A549 (cell line): Measurements from ENCODE around the gene MC2R. TPM values are rescaled to one million over a fixed set of nuclear protein-coding genes. Genes with fewer than 3 reads are reported as not detected.

ENCODE experiments used
- ATAC-seq, 2 experiments: fragments of 200-7000 bp in 1 of 2; fragments of >200 bp in 1 of 2; cut with Nextera tagmentation in 1 of 2; cut with Tn5 transposase in 1 of 2; 3 replicates each; pipeline versions ENCODE4 v1.8.0 to v1.9.1; 2018 to 2020; ENCODE audit warnings: mild to moderate bottlenecking in 1 of 2, moderate library complexity in 1 of 2
- CTCF ChIA-PET: fragments of 300-600 bp; sonication (Branson Sonifier 250); formaldehyde crosslinking; extraction: SDS; loops from one replicate; lab custom pipeline; 2021; ENCODE audit warnings: antibody characterized with exemption, inconsistent platforms; lab: Yijun Ruan, JAX
- POLR2A ChIA-PET: fragments of 350-600 bp; formaldehyde crosslinking; extraction: SDS; loops from one replicate; lab custom pipeline; 2021; ENCODE audit warnings: antibody characterized with exemption, inconsistent platforms; lab: Yijun Ruan, JAX
- DNase-seq, 2 experiments: peaks; one replicate each; pipeline versions ENCODE4 v3.0.0 to v3.0.0-alpha.2; 2011 to 2016; ENCODE audit warnings: low read depth in 1 of 2, low spot score in 1 of 2
- FAIRE-seq: peaks from 2 replicates; lab custom pipeline; 2011; peaks lifted over from hg19 to GRCh38; lab: Jason Lieb, UNC
- H3K27ac ChIP-seq, 2 experiments: fragments of >200 bp; sonication (Bioruptor Twin); formaldehyde crosslinking; 3 replicates each; pipeline ENCODE4 v1.5.1; 2016 to 2017
- H3K4me1 ChIP-seq: fragments of >200 bp; sonication (Bioruptor Twin); formaldehyde crosslinking; 3 replicates; pipeline ENCODE4 v1.6.1; 2016
- H3K4me2 ChIP-seq: fragments of >200 bp; sonication (Bioruptor Twin); formaldehyde crosslinking; 3 replicates; pipeline ENCODE4 v1.6.1; 2016
- H3K4me3 ChIP-seq: fragments of >200 bp; sonication (Bioruptor Twin); formaldehyde crosslinking; 3 replicates; pipeline ENCODE4 v1.5.1; 2016
- H3K9me3 ChIP-seq: fragments of >200 bp; sonication (Bioruptor Twin); formaldehyde crosslinking; 3 replicates; pipeline ENCODE4 v1.6.1; 2016
- ATOH8 ChIP-seq: fragments of 250-450 bp; sonication (Bioruptor Pico); IDR thresholded peaks from 2 replicates; pipeline ENCODE4 v1.5.0; 2020; ENCODE audit warnings: low read depth, mild to moderate bottlenecking, moderate library complexity
- BHLHE40 ChIP-seq: IDR thresholded peaks from 2 replicates; pipeline ENCODE4 v1.6.1; 2012; ENCODE audit warnings: low read depth, low read length, inconsistent platforms
- CBX2 ChIP-seq: fragments of 200-600 bp; sonication (generic); IDR thresholded peaks from 2 replicates; pipeline ENCODE4 v1.6.1; 2016; ENCODE audit warnings: low read depth, mild to moderate bottlenecking, borderline replicate concordance
- CEBPB ChIP-seq, 2 experiments: fragments of >200 bp in 1 of 2; sonication (Bioruptor Twin) in 1 of 2; formaldehyde crosslinking in 1 of 2; IDR thresholded peaks; 2 replicates each; pipeline ENCODE4 v1.6.1; 2012 to 2016
- CHD2 ChIP-seq: fragments of 150-350 bp; IDR thresholded peaks from 2 replicates; pipeline ENCODE4 v1.6.1; 2014; ENCODE audit warnings: low read length; ENCODE audit not compliant: partially characterized antibody
- EHMT2 ChIP-seq: fragments of 200-600 bp; sonication (generic); IDR thresholded peaks from 2 replicates; pipeline ENCODE4 v1.6.1; 2016; ENCODE audit warnings: antibody characterized with exemption, low read depth, mild to moderate bottlenecking, moderate library complexity
- EP300 ChIP-seq, 2 experiments: fragments of >200 bp; sonication (Bioruptor Twin); formaldehyde crosslinking; IDR thresholded peaks; 2 replicates in 1 of 2; 3 replicates in 1 of 2; pipeline ENCODE4 v1.6.1; 2016 to 2017
- ESRRA ChIP-seq: fragments of 150-350 bp; IDR thresholded peaks from 2 replicates; pipeline ENCODE4 v1.6.1; 2014; ENCODE audit warnings: mild to moderate bottlenecking, low read length, borderline replicate concordance
- GATA3 ChIP-seq: IDR thresholded peaks from 2 replicates; pipeline ENCODE4 v1.6.1; 2012; ENCODE audit warnings: borderline replicate concordance
- HES2 ChIP-seq: fragments of >200 bp; sonication (Bioruptor Twin); formaldehyde crosslinking; IDR thresholded peaks from 2 replicates; pipeline ENCODE4 v1.6.1; 2016
- HEYL ChIP-seq: fragments of 250-450 bp; sonication (Bioruptor Pico); IDR thresholded peaks from 2 replicates; pipeline ENCODE4 v1.8.0; 2021; ENCODE audit warnings: mild to moderate bottlenecking, moderate library complexity
- HOXB13 ChIP-seq: fragments of 250-450 bp; sonication (Bioruptor Pico); IDR thresholded peaks from 2 replicates; pipeline ENCODE4 v1.5.0; 2020; ENCODE audit warnings: low read depth, mild to moderate bottlenecking, moderate library complexity
- HOXB5 ChIP-seq: fragments of 250-450 bp; sonication (Bioruptor Pico); IDR thresholded peaks from 2 replicates; pipeline ENCODE4 v1.5.0; 2020; ENCODE audit warnings: mild to moderate bottlenecking, moderate library complexity
- KDM1A ChIP-seq: fragments of 200-600 bp; sonication (generic); IDR thresholded peaks from 2 replicates; pipeline ENCODE4 v1.6.1; 2016; ENCODE audit warnings: low read depth, mild to moderate bottlenecking
- KDM5A ChIP-seq: fragments of 200-600 bp; sonication (generic); IDR thresholded peaks from 2 replicates; pipeline ENCODE4 v1.6.1; 2016; ENCODE audit warnings: antibody characterized with exemption, mild to moderate bottlenecking
- MAX ChIP-seq: IDR thresholded peaks from 2 replicates; pipeline ENCODE4 v1.6.1; 2012
- MAZ ChIP-seq: fragments of 150-350 bp; IDR thresholded peaks from 2 replicates; pipeline ENCODE4 v1.6.1; 2014; ENCODE audit warnings: antibody characterized with exemption, low read depth, low read length, borderline replicate concordance
- MYC ChIP-seq: IDR thresholded peaks from 2 replicates; pipeline ENCODE4 v1.6.1; 2012; ENCODE audit warnings: mild to moderate bottlenecking, inconsistent platforms, low read length, improper control_type of control experiment, borderline replicate concordance
- NPAS2 ChIP-seq: fragments of 250-450 bp; sonication (Bioruptor Pico); IDR thresholded peaks from 2 replicates; pipeline ENCODE4 v1.8.0; 2022; ENCODE audit warnings: mild to moderate bottlenecking, moderate library complexity, borderline replicate concordance
- NR3C1 ChIP-seq: fragments of >200 bp; sonication (Bioruptor Twin); formaldehyde crosslinking; IDR thresholded peaks from 3 replicates; pipeline ENCODE4 v1.6.1; 2017
- POLR2AphosphoS2 ChIP-seq: conservative IDR thresholded peaks from 2 replicates; pipeline ENCODE4 v1.6.1; 2012; ENCODE audit warnings: low read length, improper control_type of control experiment, inconsistent platforms
- RAD21 ChIP-seq, 2 experiments: fragments of >200 bp in 1 of 2; sonication (Bioruptor Twin) in 1 of 2; formaldehyde crosslinking in 1 of 2; IDR thresholded peaks in 1 of 2; conservative IDR thresholded peaks in 1 of 2; 2 replicates in 1 of 2; 3 replicates in 1 of 2; pipeline ENCODE4 v1.6.1; 2012 to 2018; ENCODE audit warnings: inconsistent platforms in 1 of 2
- RCOR1 ChIP-seq: fragments of 150-350 bp; IDR thresholded peaks from 2 replicates; pipeline ENCODE4 v1.6.1; 2014; ENCODE audit warnings: antibody characterized with exemption, low read length, low read depth
- RNF2 ChIP-seq: fragments of 200-600 bp; sonication (generic); IDR thresholded peaks from 2 replicates; pipeline ENCODE4 v1.6.1; 2016; ENCODE audit warnings: low read depth, mild to moderate bottlenecking, antibody characterized with exemption, moderate library complexity, borderline replicate concordance
- SMC3 ChIP-seq: fragments of >200 bp; sonication (Bioruptor Twin); formaldehyde crosslinking; IDR thresholded peaks from 3 replicates; pipeline ENCODE4 v1.6.1; 2018; ENCODE audit warnings: inconsistent platforms
- ZC3H11A ChIP-seq: fragments of 450-650 bp; IDR thresholded peaks from 2 replicates; pipeline ENCODE4 v1.6.1; 2014; ENCODE audit warnings: antibody characterized with exemption, mild to moderate bottlenecking
- ZFP36 ChIP-seq: fragments of 450-650 bp; IDR thresholded peaks from 2 replicates; pipeline ENCODE4 v1.6.1; 2014; ENCODE audit warnings: borderline replicate concordance; ENCODE audit not compliant: partially characterized antibody
- ZNF302 ChIP-seq: fragments of 250-450 bp; sonication (Bioruptor Pico); IDR thresholded peaks from 2 replicates; pipeline ENCODE4 v1.9.0; 2021; ENCODE audit warnings: inconsistent platforms, mild to moderate bottlenecking, moderate library complexity
- WGBS: methylation state at CpG from one replicate; pipeline ENCODE4 v1.1.6; 2017; ENCODE audit errors: missing lambda C conversion rate; 5-methylcytosine and 5-hydroxymethylcytosine counted together
- polyA plus RNA-seq, 4 experiments: library from polyadenylated mRNA; depleted of rRNA in 3 of 4; stranded (reverse); fragments of >200 nt; fragmentation: RNase III in 1 of 4; extraction: RNeasy Plus Mini Kit Qiagen cat#74134 plus additional on column Dnase treatment in 1 of 4; gene quantifications; 2 replicates in 3 of 4; 3 replicates in 1 of 4; pipeline ENCODE4 v1.2.3, GENCODE V29; 2011 to 2017
- TF ChIP-seq, protein P1 (sequence below): fragments of 150-350 bp; IDR thresholded peaks from 2 replicates; pipeline ENCODE4 v1.6.1; 2014; ENCODE audit warnings: low read depth, mild to moderate bottlenecking, low read length
- TF ChIP-seq, protein P2 (sequence below): IDR thresholded peaks from 2 replicates; pipeline ENCODE4 v1.6.1; 2012; ENCODE audit warnings: low read depth, borderline replicate concordance

The MC2R gene
- polyA plus RNA-seq, 2 of the 4 experiments (the other 2 are of a cell fraction), result not detected

DNA sequence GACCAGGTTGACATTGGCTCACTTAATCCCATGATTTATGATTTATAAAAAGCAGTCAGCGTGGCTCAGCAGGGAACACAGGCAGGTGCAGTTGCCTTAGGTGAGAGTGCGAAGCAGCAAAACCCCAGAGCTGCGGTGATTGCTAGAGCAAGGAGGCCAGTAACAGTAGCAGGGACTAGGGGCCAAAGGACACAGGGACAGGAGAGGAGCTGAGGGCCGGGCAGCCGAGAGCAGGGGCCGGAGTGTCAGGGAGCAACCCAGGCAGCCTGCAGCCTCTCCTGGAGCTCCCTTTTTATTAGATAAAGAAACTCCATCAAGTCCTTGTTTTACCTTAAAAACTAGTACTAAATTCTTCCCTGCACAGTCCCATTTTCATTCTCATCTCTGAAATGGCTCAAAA is 4.3 kb downstream of the MC2R start:
- 8% methylated on average over 6 of the region's 6 CpGs for WGBS

GRCh38 chr18:13910501-13910900 is 4.8 kb downstream of the MC2R start:
- no peaks in the 10 kb centered on the region for H3K9me3 ChIP-seq
- no peaks in the 10 kb centered on the region for H3K4me1 ChIP-seq
- ATAC-seq (no peak), DNase-seq (no peak), FAIRE-seq (no peak)
- ChIA-PET CTCF (no interaction called here), POLR2A (no interaction called here)
- no peak overlapping the region for H3K4me3 ChIP-seq
- H3K4me2 ChIP-seq, result no peak overlapping the region
- no peak overlapping the region for H3K27ac ChIP-seq
- no peak for TF ChIP-seq HOXB13
- no peak for TF ChIP-seq ZFP36
- TF ChIP-seq BHLHE40, result no peak
- TF ChIP-seq ZNF302 (CRISPR knock-in tag), result no peak
- no peak for TF ChIP-seq HEYL (CRISPR knock-in tag)
- TF ChIP-seq RNF2, result no peak
- no peak for TF ChIP-seq NPAS2 (CRISPR knock-in tag)
- TF ChIP-seq HOXB5 (CRISPR knock-in tag), result no peak
- no peak for TF ChIP-seq EHMT2
- no peak for TF ChIP-seq SMC3
- TF ChIP-seq POLR2AphosphoS2, result no peak
- TF ChIP-seq RCOR1, result no peak
- no peak for TF ChIP-seq GATA3
- TF ChIP-seq RAD21 (conservative IDR thresholded peaks at IDR 0.05 in 1 of 2, IDR thresholded peaks at IDR 0.05 in 1 of 2), result no peak
- no peak for TF ChIP-seq ZC3H11A
- no peak for TF ChIP-seq CHD2
- TF ChIP-seq, all 56 proteins: peak for 0

More for the DNA sequence above, 4.3 kb downstream of the MC2R start:
- no peaks in the 10 kb centered on the region for H3K4me1 ChIP-seq
- no peaks in the 10 kb centered on the region for H3K9me3 ChIP-seq
- TF ChIP-seq MYC, result no peak
- ChIA-PET CTCF (no interaction called here), POLR2A (no interaction called here)
- ATAC-seq, result no peak
- H3K27ac ChIP-seq, result no peak overlapping the region
- no peak for FAIRE-seq
- no peak overlapping the region for H3K4me3 ChIP-seq
- DNase-seq, result no peak
- no peak overlapping the region for H3K4me2 ChIP-seq

- ATAC-seq (no peak), FAIRE-seq (no peak), DNase-seq (no peak)
- TF ChIP-seq HES2, result no peak
- TF ChIP-seq, protein P1, sequence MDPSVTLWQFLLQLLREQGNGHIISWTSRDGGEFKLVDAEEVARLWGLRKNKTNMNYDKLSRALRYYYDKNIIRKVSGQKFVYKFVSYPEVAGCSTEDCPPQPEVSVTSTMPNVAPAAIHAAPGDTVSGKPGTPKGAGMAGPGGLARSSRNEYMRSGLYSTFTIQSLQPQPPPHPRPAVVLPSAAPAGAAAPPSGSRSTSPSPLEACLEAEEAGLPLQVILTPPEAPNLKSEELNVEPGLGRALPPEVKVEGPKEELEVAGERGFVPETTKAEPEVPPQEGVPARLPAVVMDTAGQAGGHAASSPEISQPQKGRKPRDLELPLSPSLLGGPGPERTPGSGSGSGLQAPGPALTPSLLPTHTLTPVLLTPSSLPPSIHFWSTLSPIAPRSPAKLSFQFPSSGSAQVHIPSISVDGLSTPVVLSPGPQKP, result no peak
- no peak for TF ChIP-seq CBX2
- TF ChIP-seq, protein P2, sequence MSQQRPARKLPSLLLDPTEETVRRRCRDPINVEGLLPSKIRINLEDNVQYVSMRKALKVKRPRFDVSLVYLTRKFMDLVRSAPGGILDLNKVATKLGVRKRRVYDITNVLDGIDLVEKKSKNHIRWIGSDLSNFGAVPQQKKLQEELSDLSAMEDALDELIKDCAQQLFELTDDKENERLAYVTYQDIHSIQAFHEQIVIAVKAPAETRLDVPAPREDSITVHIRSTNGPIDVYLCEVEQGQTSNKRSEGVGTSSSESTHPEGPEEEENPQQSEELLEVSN, result no peak
- TF ChIP-seq ESRRA, result no peak
- TF ChIP-seq MAZ, result no peak
- no peak for TF ChIP-seq EP300 (IDR thresholded peaks at IDR 0.05)
- TF ChIP-seq ATOH8 (CRISPR knock-in tag), result no peak
- no peak for TF ChIP-seq GATA3
- no peak for TF ChIP-seq NR3C1
- no peak for TF ChIP-seq MAX
- no peak for TF ChIP-seq CHD2
- TF ChIP-seq KDM5A, result no peak
- TF ChIP-seq CEBPB (IDR thresholded peaks at IDR 0.05), result no peak
- TF ChIP-seq RCOR1, result no peak
- TF ChIP-seq RNF2, result no peak
- no peak for TF ChIP-seq ZNF302 (CRISPR knock-in tag)
- TF ChIP-seq KDM1A, result no peak
- 7% methylated on average over 4 of the region's 4 CpGs for WGBS
- no peak overlapping the region for H3K4me3 ChIP-seq
- no peaks in the 10 kb centered on the region for H3K9me3 ChIP-seq
- no peak overlapping the region for H3K27ac ChIP-seq
- ChIA-PET POLR2A (no interaction called here), CTCF (no interaction called here)
- no peaks in the 10 kb centered on the region for H3K4me1 ChIP-seq
- H3K4me2 ChIP-seq, result no peak overlapping the region
These were observed 6.0 kb downstream of the MC2R start for GRCh38 chr18:13909141-13909940.
